Measurements from ENCODE around the gene PLIN1.

DNA sequence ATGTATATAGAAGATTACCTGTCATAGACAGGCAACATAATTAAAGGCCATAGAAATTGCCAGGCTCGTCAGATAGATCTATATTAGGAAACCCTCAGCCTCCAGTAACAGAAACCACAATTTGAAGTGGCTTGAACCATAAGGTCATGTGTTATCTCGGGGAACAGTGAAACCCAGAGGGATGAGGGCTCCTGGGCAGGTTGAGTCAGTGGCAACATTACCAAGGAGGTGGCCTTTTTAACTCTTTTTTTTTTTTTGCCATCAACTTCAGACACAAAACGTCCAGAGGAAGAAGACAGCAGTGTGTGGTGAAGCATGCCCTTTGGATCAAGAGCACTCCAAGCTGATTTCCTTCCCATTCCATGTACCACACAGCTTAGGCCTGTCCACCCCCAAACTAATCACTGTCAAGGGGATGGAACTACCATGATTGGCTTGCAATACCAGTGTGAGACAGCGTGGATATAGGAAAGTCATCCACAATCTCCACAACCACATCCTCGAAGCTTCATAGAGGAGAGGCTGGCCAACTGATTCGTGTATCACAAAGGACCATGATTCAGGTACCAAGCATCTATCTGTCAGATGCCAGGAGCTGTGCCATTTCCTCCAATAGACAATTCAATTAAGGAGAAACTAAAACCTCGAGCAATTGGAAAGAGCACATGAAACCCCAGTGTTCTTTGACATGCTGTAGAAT, 22.9 kb downstream of the PLIN1 start:
- TF ChIP-seq, protein P1, sequence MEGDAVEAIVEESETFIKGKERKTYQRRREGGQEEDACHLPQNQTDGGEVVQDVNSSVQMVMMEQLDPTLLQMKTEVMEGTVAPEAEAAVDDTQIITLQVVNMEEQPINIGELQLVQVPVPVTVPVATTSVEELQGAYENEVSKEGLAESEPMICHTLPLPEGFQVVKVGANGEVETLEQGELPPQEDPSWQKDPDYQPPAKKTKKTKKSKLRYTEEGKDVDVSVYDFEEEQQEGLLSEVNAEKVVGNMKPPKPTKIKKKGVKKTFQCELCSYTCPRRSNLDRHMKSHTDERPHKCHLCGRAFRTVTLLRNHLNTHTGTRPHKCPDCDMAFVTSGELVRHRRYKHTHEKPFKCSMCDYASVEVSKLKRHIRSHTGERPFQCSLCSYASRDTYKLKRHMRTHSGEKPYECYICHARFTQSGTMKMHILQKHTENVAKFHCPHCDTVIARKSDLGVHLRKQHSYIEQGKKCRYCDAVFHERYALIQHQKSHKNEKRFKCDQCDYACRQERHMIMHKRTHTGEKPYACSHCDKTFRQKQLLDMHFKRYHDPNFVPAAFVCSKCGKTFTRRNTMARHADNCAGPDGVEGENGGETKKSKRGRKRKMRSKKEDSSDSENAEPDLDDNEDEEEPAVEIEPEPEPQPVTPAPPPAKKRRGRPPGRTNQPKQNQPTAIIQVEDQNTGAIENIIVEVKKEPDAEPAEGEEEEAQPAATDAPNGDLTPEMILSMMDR (IDR thresholded peaks at IDR 0.05; ENCODE audit: low read length), result no peak
- TF ChIP-seq EZH2 (IDR thresholded peaks at IDR 0.05; ENCODE audit: borderline replicate concordance, low read length), result no peak
